Activated CD4-positive, CD25-positive, alpha-beta regulatory T cell (primary cell): ENCODE data around the gene KRTAP27-1.
A peak's percentile ranks its signal among the peaks of the same experiment; 100 is the strongest.

Experiments
- DNase-seq, 4 experiments: peaks; one replicate each; lab custom pipeline; 2025; lab: John Stamatoyannopoulos, UW

The KRTAP27-1 gene

GRCh38 chr21:30337276-30337744, at the start of gene KRTAP27-1:
KRTAP27-1 (minus strand) TSS chr21:30337694; CDS start chr21:30337668, 26 bp downstream.
- no peak for DNase-seq

DNA sequence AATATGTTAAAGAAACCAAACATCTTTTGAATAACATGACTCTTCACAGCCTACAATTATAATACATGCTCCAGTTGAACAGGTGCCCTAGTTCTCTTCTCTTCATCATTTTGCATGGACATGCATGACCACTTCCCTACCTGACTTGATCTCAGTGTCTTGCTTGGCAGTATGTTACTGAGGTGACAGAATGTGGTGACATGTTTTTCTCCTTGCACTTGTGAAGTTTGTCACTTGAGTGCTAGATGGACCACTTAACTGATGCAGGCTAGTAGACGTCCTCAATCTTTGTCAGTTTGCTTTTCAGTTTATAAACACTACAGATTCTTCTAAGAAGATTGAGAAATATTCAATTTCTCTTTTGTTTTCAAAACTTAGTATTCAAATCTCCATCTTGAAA, 44.7 kb upstream of the KRTAP27-1 start:
- DNase-seq, result no peak

GRCh38 chr21:30372139-30372770, 34.8 kb upstream of the KRTAP27-1 start, which contains the start of gene KRTAP13-2:
KRTAP13-2 (minus strand) TSS chr21:30372271; CDS start chr21:30372213, 58 bp downstream.
- no peak for DNase-seq

- no peak for DNase-seq
Observed at GRCh38 chr21:30355906-30356305, 18.4 kb upstream of the KRTAP27-1 start.

GRCh38 chr21:30354308-30355005, 17.0 kb upstream of the KRTAP27-1 start:
- no peak for DNase-seq

- no peak for DNase-seq
Observed at GRCh38 chr21:30351534-30351933, 14.0 kb upstream of the KRTAP27-1 start.

DNA sequence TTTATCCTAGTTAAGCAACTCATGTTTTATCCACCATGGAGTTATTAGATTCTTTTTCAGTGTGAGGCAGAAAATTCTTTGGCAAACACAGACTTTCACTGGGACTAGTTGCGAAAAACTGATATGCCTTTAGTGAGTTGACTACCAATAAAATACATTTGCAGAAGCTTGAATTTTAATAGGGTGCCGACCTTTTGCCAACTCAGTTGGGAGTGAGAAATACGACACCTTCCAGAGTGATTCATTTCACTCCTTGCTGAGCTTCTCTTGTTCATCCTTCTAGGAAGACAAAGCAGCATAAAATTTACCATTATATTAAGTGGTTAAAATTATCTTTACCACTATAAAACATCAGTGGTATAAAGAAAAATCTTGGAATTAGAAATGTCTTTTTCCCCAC, 12.1 kb upstream of the KRTAP27-1 start:
- no peak for DNase-seq

- DNase-seq, result no peak
Observed at GRCh38 chr21:30348506-30348905, 11.0 kb upstream of the KRTAP27-1 start, which contains the start of gene KRTAP23-1. KRTAP23-1 (minus strand) TSS chr21:30348606; CDS start chr21:30348606, 0 bp downstream.

DNA sequence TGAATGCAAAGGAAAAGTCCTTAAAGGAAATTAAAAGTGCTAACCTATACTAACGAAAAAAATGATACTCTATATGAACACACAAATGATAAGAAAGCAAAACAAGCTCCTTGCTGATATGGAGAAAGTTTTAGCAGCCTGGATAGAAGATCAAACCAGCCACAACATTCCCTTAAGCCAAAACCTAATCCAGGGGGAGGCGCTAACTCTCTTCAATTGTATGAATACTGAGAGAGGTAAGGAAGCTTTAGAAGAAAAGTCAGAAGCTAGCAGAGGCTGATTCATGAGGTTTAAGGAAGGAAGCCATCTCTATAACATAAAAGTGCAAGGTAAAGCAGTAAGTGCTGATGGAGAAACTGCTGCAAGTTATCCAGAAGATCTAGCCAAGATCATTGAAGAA, 7.5 kb upstream of the KRTAP27-1 start:
- no peak for DNase-seq

GRCh38 chr21:30340714-30341573, 3.5 kb upstream of the KRTAP27-1 start:
- DNase-seq, result peak in 1 of 4 experiments; percentile 2

- no peak for DNase-seq
Observed at GRCh38 chr21:30338717-30339116, 1.2 kb upstream of the KRTAP27-1 start.

- no peak for DNase-seq
Observed at GRCh38 chr21:30337772-30338171, 278 bp upstream of the KRTAP27-1 start.

DNA sequence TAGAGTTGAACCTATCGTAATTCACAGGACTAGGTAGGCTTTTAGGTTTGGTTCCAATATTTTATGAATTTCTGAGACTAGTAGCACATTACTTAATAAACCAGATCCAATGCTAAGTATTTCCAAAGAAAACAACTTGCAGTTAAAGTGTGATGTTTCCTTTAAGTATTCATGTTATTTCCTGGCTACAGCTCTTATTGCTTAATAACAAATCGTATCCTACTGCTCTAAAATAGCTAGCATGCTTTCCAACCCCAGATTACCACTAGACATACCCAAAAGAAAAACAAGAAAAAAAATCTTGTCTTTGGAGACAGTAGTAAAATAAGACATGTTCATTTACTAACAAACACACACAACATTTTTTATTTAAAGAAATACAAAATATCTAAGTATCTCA, 898 bp downstream of the KRTAP27-1 start:
- DNase-seq, result no peak

DNA sequence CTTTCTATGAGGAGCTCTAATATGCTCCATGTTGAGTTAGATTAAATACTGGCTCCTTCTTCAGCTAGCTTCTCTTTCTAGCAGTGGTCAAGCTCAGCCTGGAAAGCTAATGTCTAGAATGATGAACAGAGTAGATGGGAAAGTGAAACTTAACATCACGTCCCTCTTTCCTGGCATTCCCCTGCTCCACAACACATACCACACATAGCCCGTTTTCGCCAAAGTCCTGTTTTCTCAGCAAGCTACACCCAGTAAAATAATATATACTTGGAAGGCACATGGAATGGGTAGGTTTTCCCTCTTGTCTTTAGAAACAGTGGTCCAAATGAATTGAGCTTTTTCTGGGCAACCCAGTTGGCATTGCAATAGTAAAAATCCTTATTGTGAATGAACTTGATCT, 3.8 kb downstream of the KRTAP27-1 start:
- no peak for DNase-seq

- no peak for DNase-seq
Observed at GRCh38 chr21:30332681-30333080, 4.8 kb downstream of the KRTAP27-1 start.

GRCh38 chr21:30329203-30329875, 8.2 kb downstream of the KRTAP27-1 start:
- no peak for DNase-seq

GRCh38 chr21:30326390-30326789, 11.1 kb downstream of the KRTAP27-1 start:
- DNase-seq, result no peak

DNA sequence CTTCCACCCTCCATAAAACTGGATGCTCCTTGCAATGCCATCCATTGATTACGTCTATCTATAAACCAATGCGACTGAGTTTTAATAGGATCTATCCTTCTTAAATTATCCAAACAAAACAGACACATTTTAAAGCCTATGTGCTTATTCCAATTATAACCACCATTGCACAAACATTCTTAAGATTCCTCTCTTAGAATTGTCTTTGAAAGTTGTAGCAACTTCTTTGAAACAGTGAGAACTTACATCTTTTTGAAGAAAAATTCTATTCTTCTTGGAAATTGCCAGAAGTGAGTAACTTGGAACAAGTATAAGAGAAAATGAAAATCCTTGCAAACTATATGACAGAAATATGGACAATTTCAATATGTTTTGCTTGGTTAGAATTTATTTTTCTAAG, 17.3 kb downstream of the KRTAP27-1 start, which contains the start of gene KRTAP26-1:
KRTAP26-1 (minus strand) TSS at position 101 of the 400 bp plus-strand sequence. CDS start 280 bp downstream, outside the sequence.
- no peak for DNase-seq

DNA sequence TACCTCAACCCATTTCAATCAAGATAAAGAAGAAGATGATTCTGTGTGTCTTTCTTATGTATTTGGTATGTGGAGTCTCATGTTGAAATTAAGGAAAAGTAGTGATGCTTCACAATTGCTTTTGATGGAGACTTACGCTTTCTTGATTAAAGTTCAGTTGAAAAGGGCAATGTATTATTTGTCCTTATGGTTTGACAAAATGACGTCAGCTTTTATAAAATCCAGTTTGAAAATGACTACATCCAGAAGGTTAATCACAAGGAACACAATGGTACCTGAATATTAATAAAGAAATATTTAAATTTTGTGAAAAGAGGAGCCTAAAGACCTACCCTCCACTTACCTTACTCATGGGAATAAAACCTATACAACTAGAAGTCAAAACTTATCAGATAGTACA, 21.8 kb downstream of the KRTAP27-1 start:
- DNase-seq, result no peak

DNA sequence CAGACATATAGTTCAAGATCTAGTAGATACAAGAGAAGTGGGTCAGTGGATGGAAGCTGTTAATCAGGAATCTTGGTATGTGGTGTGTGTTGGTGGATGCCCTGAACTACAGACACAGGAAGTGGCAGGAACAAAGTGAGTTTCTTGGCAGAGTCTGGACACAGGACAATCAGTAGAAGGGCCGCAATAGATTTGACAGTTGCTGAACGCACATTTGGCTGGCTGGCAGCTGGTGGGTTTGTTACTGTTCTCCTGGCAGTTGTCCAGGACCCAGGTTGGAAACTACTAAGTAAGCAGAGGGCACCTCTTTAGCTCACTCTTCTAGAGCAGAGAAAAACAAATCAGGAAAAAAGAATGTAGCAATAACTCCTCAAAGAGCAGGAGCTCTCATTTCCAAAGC, 30.6 kb downstream of the KRTAP27-1 start:
- no peak for DNase-seq

GRCh38 chr21:30305136-30305535, 32.4 kb downstream of the KRTAP27-1 start:
- no peak for DNase-seq

- DNase-seq, result no peak
Observed at GRCh38 chr21:30289215-30289614, 48.3 kb downstream of the KRTAP27-1 start, which contains the start of gene KRTAP25-1. KRTAP25-1 (minus strand) TSS chr21:30289514; CDS start chr21:30289490, 24 bp downstream.
